GM18499 (cell line): ENCODE data around the gene SLC12A4.
"Not testable (repeated sequence)": the region's sequence is repeated elsewhere in the genome, so short reads cannot be mapped to it uniquely, and the experiment has no call there.

Experiments used
- ATAC-seq: cut with Tn5 transposase; IDR thresholded peaks from one replicate; pipeline ENCODE4 v1.9.1; 2021; ENCODE audit warnings: moderate number of reproducible peaks; ENCODE audit not compliant: insufficient read depth, unreplicated experiment

SLC12A4 gene

GRCh38 chr16:67930678-67931211 is 37.7 kb downstream of the SLC12A4 start:
- no peak for ATAC-seq

GRCh38 chr16:67930191-67930590 is 38.2 kb downstream of the SLC12A4 start:
- no peak for ATAC-seq

- no peak for ATAC-seq
These were observed 39.7 kb downstream of the SLC12A4 start for GRCh38 chr16:67928561-67929364.

- no peak for ATAC-seq
These were observed 40.3 kb downstream of the SLC12A4 start for GRCh38 chr16:67928147-67928546.

- no peak for ATAC-seq
These were observed 41.1 kb downstream of the SLC12A4 start for GRCh38 chr16:67927131-67927941.

GRCh38 chr16:67926181-67926750 is 42.2 kb downstream of the SLC12A4 start:
- no peak for ATAC-seq

GRCh38 chr16:67924140-67924906 is 44.1 kb downstream of the SLC12A4 start:
- ATAC-seq = no peak

- no peak for ATAC-seq
These were observed 44.9 kb downstream of the SLC12A4 start for GRCh38 chr16:67923414-67924116.

GRCh38 chr16:67922740-67923139 is 45.7 kb downstream of the SLC12A4 start:
- ATAC-seq = no peak

GRCh38 chr16:67922221-67922620 is 46.2 kb downstream of the SLC12A4 start:
- no peak for ATAC-seq

- ATAC-seq = no peak
These were observed 48.7 kb downstream of the SLC12A4 start for GRCh38 chr16:67919622-67920221.

GRCh38 chr16:67917852-67918236 is 50.6 kb downstream of the SLC12A4 start:
- no peak for ATAC-seq

- ATAC-seq = no peak
These were observed 51.1 kb downstream of the SLC12A4 start for GRCh38 chr16:67917140-67917851.

GRCh38 chr16:67915831-67916723 is 52.4 kb downstream of the SLC12A4 start:
- ATAC-seq = no peak

- not testable (repeated sequence) for ATAC-seq
These were observed 53.0 kb downstream of the SLC12A4 start for GRCh38 chr16:67915496-67915769.

- no peak for ATAC-seq
These were observed 53.5 kb downstream of the SLC12A4 start for GRCh38 chr16:67914758-67915495.

GRCh38 chr16:67910158-67910557 is 58.3 kb downstream of the SLC12A4 start:
- ATAC-seq = no peak
